Skeletal muscle satellite cell (primary cell): Measurements from ENCODE around the gene ASTN2.

Experiments used
- H3K27me3 ChIP-seq: 2 replicates; pipeline ENCODE4 v1.7.0; 2013; ENCODE audit warnings: low read length; ENCODE audit not compliant: control insufficient read depth, insufficient read depth
- H3K36me3 ChIP-seq: 2 replicates; pipeline ENCODE4 v1.7.0; 2013; ENCODE audit warnings: mild to moderate bottlenecking, control low read depth, low read length; ENCODE audit not compliant: insufficient read depth
- H3K4me1 ChIP-seq: 2 replicates; pipeline ENCODE4 v1.7.0; 2013; ENCODE audit warnings: low read length; ENCODE audit not compliant: control insufficient read depth, insufficient read depth
- H3K4me2 ChIP-seq: 2 replicates; pipeline ENCODE4 v1.7.0; 2013; ENCODE audit warnings: mild to moderate bottlenecking, low read length
- H3K4me3 ChIP-seq: 2 replicates; pipeline ENCODE4 v1.7.0; 2013; ENCODE audit warnings: low read length
- H3K9ac ChIP-seq: 2 replicates; pipeline ENCODE4 v1.7.0; 2013; ENCODE audit warnings: mild to moderate bottlenecking, low read depth, low read length, moderate library complexity
- H3K9me3 ChIP-seq: replicated peaks from 2 replicates; pipeline ENCODE4 v1.7.0; 2013; ENCODE audit warnings: mild to moderate bottlenecking, control low read depth, low read length

The ASTN2 gene

DNA sequence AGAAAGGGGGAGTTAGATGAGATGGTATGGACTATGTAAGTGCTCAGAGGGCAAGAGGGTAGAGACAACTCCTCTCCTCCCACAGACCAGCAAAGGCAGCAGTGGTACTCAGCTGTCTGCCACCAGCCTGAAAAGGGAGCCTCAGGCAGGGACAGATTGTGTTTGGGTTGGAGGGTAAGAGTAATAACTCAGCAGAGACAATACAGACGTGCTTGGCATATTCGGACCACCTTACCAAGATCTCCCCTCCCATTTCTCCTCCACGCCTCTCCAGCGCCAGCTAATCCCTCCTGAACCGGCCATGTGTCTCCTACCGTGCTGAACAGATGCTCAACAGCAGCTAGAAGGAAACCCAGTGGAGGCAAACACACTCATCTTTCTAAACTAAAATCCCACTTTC lies 180.8 kb downstream of the ASTN2 start:
- H3K4me3 ChIP-seq, result no peak overlapping the region

DNA sequence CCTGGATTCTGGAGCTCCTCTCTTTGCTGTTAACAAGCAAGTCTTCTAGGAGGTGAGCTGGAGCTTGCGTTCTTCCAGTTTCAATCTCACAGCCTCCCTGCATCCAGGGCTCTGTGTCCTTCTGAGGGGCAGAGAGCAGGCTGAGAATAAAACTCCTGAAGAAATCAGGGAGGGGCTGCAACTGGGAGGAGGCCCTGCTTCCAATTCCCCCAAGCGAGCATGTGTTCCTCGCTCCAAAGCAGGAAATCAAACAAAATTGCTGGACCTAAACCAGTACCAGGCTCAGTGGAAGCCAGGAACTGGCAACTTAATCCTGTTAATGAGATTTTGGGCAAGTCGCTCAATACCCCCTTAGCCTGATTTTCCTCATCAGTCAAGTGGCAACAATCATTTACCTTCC lies 181.8 kb downstream of the ASTN2 start:
- no peak overlapping the region for H3K9ac ChIP-seq
- no peaks in the 10 kb centered on the region for H3K4me1 ChIP-seq
- no peaks in the 10 kb centered on the region for H3K27me3 ChIP-seq
- no peak overlapping the region for H3K4me2 ChIP-seq
- H3K4me3 ChIP-seq, result no peak overlapping the region
- no peaks in the 10 kb centered on the region for H3K9me3 ChIP-seq
- no peaks in the 10 kb centered on the region for H3K36me3 ChIP-seq

More for the DNA sequence above, 180.8 kb downstream of the ASTN2 start:
- H3K9me3 ChIP-seq, result no peaks in the 10 kb centered on the region
- H3K9ac ChIP-seq, result no peak overlapping the region
- H3K4me2 ChIP-seq, result no peak overlapping the region
- H3K36me3 ChIP-seq, result no peaks in the 10 kb centered on the region
- no peaks in the 10 kb centered on the region for H3K27me3 ChIP-seq
- no peaks in the 10 kb centered on the region for H3K4me1 ChIP-seq

DNA sequence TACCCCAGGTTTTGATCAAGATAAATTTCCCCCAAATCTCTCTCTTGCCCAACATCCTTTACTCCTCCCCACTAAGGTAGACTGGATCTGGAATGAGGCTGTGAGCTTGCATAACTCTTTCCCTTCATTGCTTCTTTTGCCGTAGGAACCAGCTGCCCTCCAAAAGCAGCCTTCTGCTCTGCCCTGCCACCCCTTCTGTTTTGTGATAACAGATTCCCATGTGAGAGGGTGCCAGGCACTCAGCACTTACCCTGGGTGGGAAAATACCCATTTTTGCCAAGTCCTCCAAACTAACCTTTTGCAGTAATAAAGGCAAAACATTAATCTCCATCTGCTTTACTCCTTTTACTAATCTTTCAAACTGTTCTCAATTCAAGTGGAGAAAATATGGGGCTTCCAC lies 182.6 kb downstream of the ASTN2 start:
- no peak overlapping the region for H3K4me2 ChIP-seq

DNA sequence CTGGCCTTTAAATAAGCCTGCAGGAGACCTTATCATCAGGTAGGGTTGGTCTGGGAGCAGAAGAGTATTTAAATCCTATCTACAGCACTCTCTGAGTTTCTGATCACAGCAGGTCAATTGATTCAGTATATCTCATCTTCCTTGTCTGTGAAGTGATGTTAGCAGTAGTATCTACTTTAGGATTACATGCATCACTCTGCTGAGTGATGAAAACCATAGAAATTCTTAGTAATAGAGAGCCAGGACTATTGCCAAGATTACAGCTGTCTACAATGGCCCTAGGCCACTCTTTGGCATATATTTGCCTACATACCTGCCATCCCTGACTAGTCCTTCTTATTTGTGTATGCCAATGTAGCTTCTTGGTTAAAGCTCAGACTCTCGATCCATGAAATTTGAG lies 183.8 kb downstream of the ASTN2 start:
- Histone ChIP-seq H3K4me1 (no peaks in the 10 kb centered on the region), H3K27me3 (no peaks in the 10 kb centered on the region), H3K9me3 (no peaks in the 10 kb centered on the region), H3K9ac (no peak overlapping the region), H3K36me3 (no peaks in the 10 kb centered on the region), H3K4me2 (no peak overlapping the region), H3K4me3 (no peak overlapping the region)

More for the DNA sequence above, 182.6 kb downstream of the ASTN2 start:
- Histone ChIP-seq H3K4me1 (no peaks in the 10 kb centered on the region), H3K27me3 (no peaks in the 10 kb centered on the region), H3K9ac (no peak overlapping the region), H3K9me3 (no peaks in the 10 kb centered on the region), H3K4me3 (no peak overlapping the region), H3K36me3 (no peaks in the 10 kb centered on the region)

DNA sequence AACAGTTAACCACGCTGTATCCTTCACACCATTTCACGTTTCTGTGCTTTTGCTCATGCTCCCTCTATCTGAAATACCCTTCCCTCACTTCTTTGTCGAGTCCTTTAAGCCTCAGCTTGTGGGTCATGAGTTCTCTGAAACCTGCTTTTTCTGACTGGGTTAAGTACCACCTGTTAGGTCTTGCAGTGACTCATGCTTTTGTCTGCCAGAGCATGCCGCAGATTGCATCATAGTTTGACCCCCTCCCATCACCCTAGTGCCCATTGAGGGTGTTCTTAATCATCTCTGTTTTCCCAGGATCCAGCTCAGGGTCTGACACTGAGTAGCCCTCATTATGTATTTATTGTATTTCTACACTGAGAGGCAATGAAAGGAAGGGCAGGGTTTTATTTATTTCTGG lies 190.2 kb downstream of the ASTN2 start:
- Histone ChIP-seq H3K27me3 (no peaks in the 10 kb centered on the region), H3K4me2 (no peak overlapping the region), H3K4me3 (no peak overlapping the region), H3K9ac (no peak overlapping the region), H3K9me3 (peaks cover 3% of the 10 kb centered on the region), H3K4me1 (no peaks in the 10 kb centered on the region), H3K36me3 (no peaks in the 10 kb centered on the region)

DNA sequence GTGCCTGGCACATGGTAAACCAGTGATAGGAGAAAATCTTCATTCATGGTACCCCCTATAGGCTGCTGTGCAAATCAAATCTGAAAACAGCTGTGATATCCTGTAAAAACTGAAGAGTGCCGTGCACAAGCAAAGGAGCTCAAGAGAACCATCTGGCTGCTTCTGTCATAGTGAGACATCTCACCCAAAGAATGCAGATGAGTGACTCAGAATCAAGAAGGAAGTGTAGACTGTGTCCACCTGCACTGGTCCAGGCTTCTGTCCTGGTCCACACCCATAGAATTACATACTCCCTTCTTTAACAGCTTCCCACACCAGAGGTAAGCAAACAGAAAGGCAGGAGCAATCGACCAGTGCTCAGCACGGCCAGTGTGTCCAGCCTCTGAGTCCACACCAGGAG lies 195.9 kb downstream of the ASTN2 start:
- H3K9me3 ChIP-seq, result peaks cover 3% of the 10 kb centered on the region
- no peak overlapping the region for H3K4me2 ChIP-seq
- H3K4me1 ChIP-seq, result no peaks in the 10 kb centered on the region
- H3K27me3 ChIP-seq, result no peaks in the 10 kb centered on the region
- H3K4me3 ChIP-seq, result no peak overlapping the region
- no peak overlapping the region for H3K9ac ChIP-seq
- H3K36me3 ChIP-seq, result no peaks in the 10 kb centered on the region

DNA sequence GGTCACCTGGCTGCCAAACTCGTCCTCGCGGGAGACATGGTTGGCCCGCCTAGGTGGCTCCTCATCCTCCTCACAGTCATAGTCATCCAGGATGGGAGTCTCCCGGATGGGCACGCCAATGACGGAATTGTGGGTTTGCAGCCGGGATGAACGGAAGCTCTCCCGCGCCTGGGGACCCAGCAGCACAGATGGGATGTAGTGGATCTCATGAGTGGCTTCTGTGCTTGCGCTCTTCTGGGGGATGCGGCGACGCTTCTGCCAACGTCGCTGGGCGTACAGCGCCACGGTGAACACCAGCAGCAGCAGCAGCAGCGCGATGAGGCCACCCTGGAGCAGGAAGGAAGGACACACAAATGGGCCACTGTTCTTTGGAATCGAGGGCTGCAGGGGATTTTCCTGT lies 200.4 kb downstream of the ASTN2 start:
- no peak overlapping the region for H3K4me3 ChIP-seq
- no peaks in the 10 kb centered on the region for H3K36me3 ChIP-seq
- no peak overlapping the region for H3K9ac ChIP-seq
- no peaks in the 10 kb centered on the region for H3K4me1 ChIP-seq
- no peaks in the 10 kb centered on the region for H3K9me3 ChIP-seq
- H3K27me3 ChIP-seq, result no peaks in the 10 kb centered on the region
- H3K4me2 ChIP-seq, result no peak overlapping the region

DNA sequence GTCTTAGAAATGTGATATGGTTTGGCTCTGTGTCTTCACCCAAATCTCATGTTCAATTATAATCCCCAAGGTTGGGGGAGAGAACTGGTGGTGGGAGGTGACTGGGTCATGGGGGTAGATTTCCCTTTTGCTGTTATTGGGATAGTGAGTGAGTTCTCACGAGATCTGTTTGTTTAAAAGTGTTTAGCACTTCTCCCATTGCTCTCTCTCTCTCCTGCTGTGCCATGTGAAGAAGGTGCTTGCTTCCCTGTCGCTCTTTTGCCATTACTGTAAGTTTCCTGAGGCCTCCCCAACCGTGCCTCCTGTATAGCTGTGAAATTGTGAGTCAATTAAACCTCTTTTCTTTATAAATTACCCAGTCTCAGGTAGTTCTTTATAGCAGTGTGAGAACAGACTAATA lies 203.6 kb downstream of the ASTN2 start:
- H3K4me1 ChIP-seq, result no peaks in the 10 kb centered on the region
- H3K9me3 ChIP-seq, result no peaks in the 10 kb centered on the region
- H3K4me2 ChIP-seq, result no peak overlapping the region
- no peak overlapping the region for H3K4me3 ChIP-seq
- no peak overlapping the region for H3K9ac ChIP-seq
- no peaks in the 10 kb centered on the region for H3K36me3 ChIP-seq
- no peaks in the 10 kb centered on the region for H3K27me3 ChIP-seq

DNA sequence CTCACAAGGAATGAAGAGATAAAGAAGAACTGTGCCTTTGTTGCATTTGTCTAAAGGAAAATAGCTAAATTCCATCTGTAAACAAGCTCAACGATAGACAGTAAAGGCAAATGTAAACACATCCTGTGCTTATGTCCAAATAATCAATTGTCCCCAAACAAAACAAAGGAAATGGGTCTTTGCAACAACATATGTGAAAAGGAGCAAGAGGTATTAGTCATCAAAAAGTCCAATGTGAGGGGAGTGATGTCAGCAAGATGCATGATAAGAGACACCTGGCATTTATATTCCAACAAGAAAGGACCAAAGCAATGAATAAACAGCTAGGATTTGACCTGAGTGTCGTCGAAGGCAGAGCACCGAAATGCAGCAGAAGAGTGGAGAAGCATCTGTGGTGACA lies 209.1 kb downstream of the ASTN2 start:
- Histone ChIP-seq H3K4me1 (no peaks in the 10 kb centered on the region), H3K4me2 (no peak overlapping the region), H3K36me3 (no peaks in the 10 kb centered on the region), H3K9ac (no peak overlapping the region), H3K9me3 (no peaks in the 10 kb centered on the region), H3K27me3 (no peaks in the 10 kb centered on the region), H3K4me3 (no peak overlapping the region)

DNA sequence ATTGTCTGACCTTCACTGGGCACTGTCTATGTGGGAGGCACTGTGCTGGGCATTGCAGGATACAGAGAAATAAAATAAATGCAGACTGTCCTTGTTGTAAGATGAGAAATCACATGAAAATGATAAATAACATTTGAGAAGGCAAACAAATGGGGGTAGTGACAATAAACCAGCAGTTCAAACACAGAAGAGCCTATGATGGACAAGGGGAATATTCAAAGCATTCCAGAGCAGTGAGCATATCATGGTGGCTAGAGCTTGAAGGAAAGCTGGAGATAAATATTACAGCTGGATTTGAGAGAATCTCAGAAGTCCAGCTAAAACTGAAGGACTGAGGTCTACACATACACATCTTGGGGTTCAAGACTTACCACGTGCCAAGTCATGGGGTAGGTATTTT lies 209.9 kb downstream of the ASTN2 start:
- Histone ChIP-seq H3K9me3 (no peaks in the 10 kb centered on the region), H3K9ac (no peak overlapping the region), H3K27me3 (no peaks in the 10 kb centered on the region), H3K4me2 (no peak overlapping the region), H3K36me3 (no peaks in the 10 kb centered on the region), H3K4me3 (no peak overlapping the region), H3K4me1 (no peaks in the 10 kb centered on the region)

DNA sequence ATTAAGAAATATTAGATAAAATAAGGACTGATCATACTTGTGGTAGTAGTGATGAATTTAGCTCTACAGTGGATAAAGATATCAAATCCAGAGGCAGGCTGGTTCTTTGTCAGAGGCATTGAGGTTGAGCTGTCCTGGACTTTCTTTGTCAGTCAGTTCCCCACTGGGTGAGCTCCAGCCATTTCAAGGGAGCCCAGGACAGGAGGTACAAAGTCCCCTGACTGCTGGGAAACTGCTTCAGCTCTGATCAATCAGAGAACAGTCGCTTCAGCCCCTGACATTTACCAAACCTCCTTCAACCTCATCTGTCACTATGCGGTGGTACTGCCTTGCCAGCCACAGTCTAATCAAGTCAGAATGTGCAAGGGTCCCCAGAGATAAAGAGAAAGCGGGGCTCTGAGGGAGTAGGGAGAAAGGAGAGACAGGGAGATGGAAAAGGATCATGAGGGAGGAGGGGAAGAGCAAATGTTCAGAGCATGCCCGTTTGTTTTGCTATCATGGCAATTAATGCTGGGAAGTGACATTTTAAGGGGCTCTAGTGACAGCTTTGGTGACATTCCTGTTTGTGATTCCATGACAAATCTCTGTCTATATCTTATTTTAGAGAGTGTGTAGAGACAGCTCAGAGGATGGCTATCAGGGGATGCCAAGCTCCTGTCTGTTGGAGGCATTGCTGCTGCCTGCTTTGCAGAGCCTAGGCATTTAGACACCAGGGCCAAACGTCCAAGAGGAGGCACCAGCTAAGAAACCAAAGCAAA lies 223.2 kb downstream of the ASTN2 start:
- H3K4me3 ChIP-seq, result no peak overlapping the region
- H3K36me3 ChIP-seq, result no peaks in the 10 kb centered on the region
- no peaks in the 10 kb centered on the region for H3K9me3 ChIP-seq
- H3K27me3 ChIP-seq, result no peaks in the 10 kb centered on the region
- no peak overlapping the region for H3K9ac ChIP-seq
- no peak overlapping the region for H3K4me2 ChIP-seq
- H3K4me1 ChIP-seq, result no peaks in the 10 kb centered on the region

DNA sequence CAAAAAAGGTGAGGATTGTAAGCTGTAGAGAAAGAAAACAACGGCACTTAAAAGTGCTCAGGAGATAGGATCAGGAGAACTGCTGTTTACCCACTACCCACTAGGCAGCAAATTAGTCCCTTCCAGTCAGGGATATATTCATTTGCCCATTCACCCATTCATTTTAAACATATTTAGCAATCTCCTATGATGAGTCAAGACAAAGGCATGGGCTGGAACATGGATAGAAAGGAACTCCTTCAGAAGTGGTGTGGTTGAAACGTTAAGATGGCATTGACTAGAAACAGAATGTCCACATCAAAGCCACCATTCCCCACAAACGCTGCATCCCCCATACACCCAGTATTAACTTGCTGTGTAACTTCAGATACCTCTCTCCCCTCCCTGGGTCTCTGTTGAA lies 225.7 kb downstream of the ASTN2 start:
- Histone ChIP-seq H3K4me1 (no peaks in the 10 kb centered on the region), H3K4me2 (no peak overlapping the region), H3K4me3 (no peak overlapping the region), H3K27me3 (no peaks in the 10 kb centered on the region), H3K36me3 (no peaks in the 10 kb centered on the region), H3K9ac (no peak overlapping the region), H3K9me3 (no peaks in the 10 kb centered on the region)
